Activated CD8-positive, alpha-beta memory T cell treated with anti-CD3 and anti-CD28 coated beads, Interleukin-2, amount 50 U/mL, for 1 hour (primary cell): ENCODE data around the gene EPB41L5.
"Not testable (repeated sequence)": the region's sequence is repeated elsewhere in the genome, so short reads cannot be mapped to it uniquely, and the experiment has no call there.

ENCODE experiments used
- DNase-seq: peaks from one replicate; pipeline ENCODE4 v3.0.0-alpha.2; 2020; ENCODE audit errors: extremely low read depth

Gene EPB41L5

GRCh38 chr2:120012771-120013596 is at the start of gene EPB41L5:
Gene EPB41L5, plus strand, starts transcription at chr2:120013077. Its CDS starts 6,008 bp downstream, at chr2:120019085.
- peak; percentile 33 for DNase-seq

GRCh38 chr2:119981896-119982295 is 31.0 kb upstream of the EPB41L5 start:
- no peak for DNase-seq

- no peak for DNase-seq
These were observed 30.4 kb upstream of the EPB41L5 start for GRCh38 chr2:119982506-119982905.

GRCh38 chr2:119983108-119983507 is 29.8 kb upstream of the EPB41L5 start:
- DNase-seq, result no peak

GRCh38 chr2:119996148-119996547 is 16.7 kb upstream of the EPB41L5 start:
- no peak for DNase-seq

GRCh38 chr2:119996896-119997891 is 15.7 kb upstream of the EPB41L5 start:
- not testable (repeated sequence) for DNase-seq

- DNase-seq, result no peak
These were observed 11.4 kb upstream of the EPB41L5 start for GRCh38 chr2:120001471-120001870.

GRCh38 chr2:120004254-120004653 is 8.6 kb upstream of the EPB41L5 start:
- DNase-seq, result no peak

GRCh38 chr2:120005834-120006521 is 6.9 kb upstream of the EPB41L5 start:
- DNase-seq, result no peak

GRCh38 chr2:120007851-120008250 is 5.0 kb upstream of the EPB41L5 start:
- no peak for DNase-seq

- no peak for DNase-seq
These were observed 514 bp upstream of the EPB41L5 start for GRCh38 chr2:120012363-120012762.

GRCh38 chr2:120013597-120014223 is 833 bp downstream of the EPB41L5 start:
- no peak for DNase-seq

GRCh38 chr2:120014226-120014980 is 1.5 kb downstream of the EPB41L5 start:
- no peak for DNase-seq

GRCh38 chr2:120016800-120017199 is 3.9 kb downstream of the EPB41L5 start:
- DNase-seq, result no peak

- no peak for DNase-seq
These were observed 4.3 kb downstream of the EPB41L5 start for GRCh38 chr2:120017201-120017600.

GRCh38 chr2:120018549-120018948 is 5.7 kb downstream of the EPB41L5 start:
- no peak for DNase-seq

- no peak for DNase-seq
These were observed 7.7 kb downstream of the EPB41L5 start for GRCh38 chr2:120020554-120020953.

- not testable (repeated sequence) for DNase-seq
These were observed 9.6 kb downstream of the EPB41L5 start for GRCh38 chr2:120022505-120022904.

GRCh38 chr2:120026890-120027289 is 14.0 kb downstream of the EPB41L5 start:
- no peak for DNase-seq

- DNase-seq, result no peak
These were observed 15.9 kb downstream of the EPB41L5 start for GRCh38 chr2:120028795-120029194.
